H9 (cell line): ENCODE data around the gene PAH. TPM values are rescaled to one million over a fixed set of nuclear protein-coding genes. Genes with fewer than 3 reads are reported as not detected.
A peak's percentile ranks its signal among the peaks of the same experiment; 100 is the strongest.

Source experiments
- DNase-seq: peaks from one replicate; pipeline ENCODE4 v3.0.0-alpha.2; 2017
- H2AFZ ChIP-seq: one replicate; pipeline ENCODE4 v1.6.1; 2013; ENCODE audit warnings: mild to moderate bottlenecking, low read length, control low read depth, moderate library complexity
- H2AK5ac ChIP-seq: 2 replicates; pipeline ENCODE4 v1.6.1; 2013; ENCODE audit warnings: low read length, control low read depth, mixed read lengths; ENCODE audit not compliant: insufficient read length
- H2BK120ac ChIP-seq: one replicate; pipeline ENCODE4 v1.6.1; 2013; ENCODE audit warnings: low read depth, mild to moderate bottlenecking, low read length, control low read depth, inconsistent platforms; ENCODE audit not compliant: poor library complexity, severe bottlenecking
- H2BK12ac ChIP-seq: 2 replicates; pipeline ENCODE4 v1.6.1; 2013; ENCODE audit warnings: low read length, control low read depth, mixed read lengths, low read depth; ENCODE audit not compliant: insufficient read length
- H2BK15ac ChIP-seq: 2 replicates; pipeline ENCODE4 v1.6.1; 2013; ENCODE audit warnings: low read depth, low read length, control low read depth
- H2BK20ac ChIP-seq: one replicate; pipeline ENCODE4 v1.6.1; 2013; ENCODE audit warnings: low read depth, mild to moderate bottlenecking, low read length, control low read depth, inconsistent platforms; ENCODE audit not compliant: poor library complexity, severe bottlenecking
- H2BK5ac ChIP-seq: 2 replicates; pipeline ENCODE4 v1.6.1; 2013; ENCODE audit warnings: low read length, control low read depth, mixed read lengths; ENCODE audit not compliant: insufficient read length
- H3K14ac ChIP-seq: 2 replicates; pipeline ENCODE4 v1.6.1; 2013; ENCODE audit warnings: low read length, control low read depth; ENCODE audit not compliant: insufficient read depth
- H3K18ac ChIP-seq: 2 replicates; pipeline ENCODE4 v1.6.1; 2013; ENCODE audit warnings: low read depth, mild to moderate bottlenecking, mixed read lengths, low read length, control low read depth; ENCODE audit not compliant: insufficient read length
- H3K23ac ChIP-seq: 2 replicates; pipeline ENCODE4 v1.6.1; 2013; ENCODE audit warnings: low read length, control low read depth, mixed read lengths, low read depth; ENCODE audit not compliant: insufficient read length
- H3K23me2 ChIP-seq: 2 replicates; pipeline ENCODE4 v1.6.1; 2013; ENCODE audit warnings: low read depth, mild to moderate bottlenecking, mixed read lengths, low read length, control low read depth; ENCODE audit not compliant: insufficient read length, poor library complexity, severe bottlenecking
- H3K27ac ChIP-seq: 2 replicates; pipeline ENCODE4 v1.5.1; 2013; ENCODE audit warnings: low read length, control low read depth, mixed read lengths, low read depth; ENCODE audit not compliant: insufficient read length
- H3K27me3 ChIP-seq: 2 replicates; pipeline ENCODE4 v1.6.1; 2013; ENCODE audit warnings: low read length, control low read depth, inconsistent platforms; ENCODE audit not compliant: insufficient read depth
- H3K4ac ChIP-seq: 2 replicates; pipeline ENCODE4 v1.6.1; 2013; ENCODE audit warnings: low read depth, mild to moderate bottlenecking, control low read depth, inconsistent platforms, low read length, moderate library complexity
- H3K4me1 ChIP-seq: 2 replicates; pipeline ENCODE4 v1.6.1; 2013; ENCODE audit warnings: low read length, control low read depth, inconsistent platforms; ENCODE audit not compliant: insufficient read depth
- H3K4me2 ChIP-seq: 2 replicates; pipeline ENCODE4 v1.6.1; 2013; ENCODE audit warnings: low read length, control low read depth, mixed read lengths; ENCODE audit not compliant: insufficient read length, insufficient read depth
- H3K56ac ChIP-seq: 2 replicates; pipeline ENCODE4 v1.6.1; 2013; ENCODE audit warnings: low read depth, mild to moderate bottlenecking, mixed read lengths, low read length, control low read depth; ENCODE audit not compliant: insufficient read length
- H3K79me1 ChIP-seq: 2 replicates; pipeline ENCODE4 v1.6.1; 2013; ENCODE audit warnings: low read depth, mild to moderate bottlenecking, moderate library complexity, low read length, control low read depth, inconsistent platforms; ENCODE audit not compliant: insufficient read depth, poor library complexity, severe bottlenecking
- H3K79me2 ChIP-seq: 2 replicates; pipeline ENCODE4 v1.6.1; 2013; ENCODE audit warnings: low read length, control low read depth, inconsistent platforms; ENCODE audit not compliant: insufficient read depth
- H3K9ac ChIP-seq: 2 replicates; pipeline ENCODE4 v1.6.1; 2013; ENCODE audit warnings: low read length, control low read depth, mixed read lengths; ENCODE audit not compliant: insufficient read length; ENCODE audit errors: extremely low read depth
- H3K9me3 ChIP-seq: one replicate; pipeline ENCODE4 v1.6.1; 2013; ENCODE audit warnings: low read depth, low read length, inconsistent platforms; ENCODE audit not compliant: control insufficient read depth
- H3T11ph ChIP-seq: one replicate; pipeline ENCODE4 v1.6.1; 2013; ENCODE audit warnings: mild to moderate bottlenecking, low read length, control low read depth, inconsistent platforms
- H4K20me1 ChIP-seq: one replicate; pipeline ENCODE4 v1.6.1; 2013; ENCODE audit not compliant: control insufficient read depth, insufficient read length, insufficient read depth
- H4K5ac ChIP-seq: 2 replicates; pipeline ENCODE4 v1.6.1; 2013; ENCODE audit warnings: low read depth, mild to moderate bottlenecking, mixed read lengths, low read length, control low read depth; ENCODE audit not compliant: insufficient read length
- H4K8ac ChIP-seq: replicated peaks from 2 replicates; pipeline ENCODE4 v1.6.1; 2013; ENCODE audit warnings: low read length, control low read depth, mixed read lengths, low read depth; ENCODE audit not compliant: insufficient read length
- H4K91ac ChIP-seq: 2 replicates; pipeline ENCODE4 v1.6.1; 2013; ENCODE audit warnings: low read depth, mild to moderate bottlenecking, moderate library complexity, mixed read lengths, low read length, control low read depth; ENCODE audit not compliant: insufficient read length
- H3K27ac Mint-ChIP-seq, 3 experiments: 2 replicates in 2 of 3; 3 replicates in 1 of 3; pipeline ENCODE4 v1.8.0; 2020 to 2021; ENCODE audit warnings: mixed read lengths in 3 of 3, mild to moderate bottlenecking in 1 of 3, moderate library complexity in 1 of 3
- H3K27me3 Mint-ChIP-seq: 2 replicates; pipeline ENCODE4 v1.8.0; 2021; ENCODE audit warnings: low read depth, mild to moderate bottlenecking, moderate library complexity, mixed read lengths
- H3K36me3 Mint-ChIP-seq, 3 experiments: 2 replicates in 2 of 3; 3 replicates in 1 of 3; pipeline ENCODE4 v1.8.0; 2020 to 2021; ENCODE audit warnings: low read depth in 3 of 3, mixed read lengths in 3 of 3; ENCODE audit not compliant: insufficient read depth in 1 of 3
- H3K4me1 Mint-ChIP-seq, 2 experiments: 2 replicates each; pipeline ENCODE4 v1.8.0; 2020; ENCODE audit warnings: mixed read lengths in 2 of 2
- H3K4me3 Mint-ChIP-seq, 2 experiments: 2 replicates in 1 of 2; 3 replicates in 1 of 2; pipeline ENCODE4 v1.8.0; 2020 to 2021; ENCODE audit warnings: mild to moderate bottlenecking in 2 of 2, mixed read lengths in 2 of 2, moderate library complexity in 1 of 2
- H3K9me3 Mint-ChIP-seq, 2 experiments: 2 replicates in 1 of 2; 3 replicates in 1 of 2; pipeline ENCODE4 v1.8.0; 2020; ENCODE audit warnings: mild to moderate bottlenecking in 2 of 2, mixed read lengths in 2 of 2, moderate library complexity in 1 of 2
- CTCF ChIP-seq: fragments of 200-600 bp; sonication (generic); conservative IDR thresholded peaks from 3 replicates; pipeline ENCODE4 v1.8.0; 2021; ENCODE audit warnings: antibody characterized with exemption, mild to moderate bottlenecking
- WGBS: extraction: QIAGEN DNeasy Blood & Tissue Kit; methylation state at CpG from one replicate; pipeline ENCODE4 v1.1.7; 2013; ENCODE audit warnings: missing lambda C conversion rate, low lambda C conversion rate, mixed read lengths; ENCODE audit not compliant: insufficient read length; ENCODE audit errors: extremely low coverage; 5-methylcytosine and 5-hydroxymethylcytosine counted together
- total RNA-seq: library from RNA; stranded (reverse); gene quantifications from 2 replicates; pipeline ENCODE4 v1.2.1, GENCODE V29; 2021

The PAH gene
- total RNA-seq, 1 experiment from 2014 or later: 6.1 TPM

- no peak overlapping the region for H3K56ac ChIP-seq
Measured at GRCh38 chr12:102891756-102892155, 25.3 kb downstream of the PAH start.

More at GRCh38 chr12:102891756-102892155, 25.3 kb downstream of the PAH start:
- WGBS: no CpG with 5 or more reads among the region's 2 CpGs
- H2AK5ac ChIP-seq: no peak overlapping the region
- H3K79me2 ChIP-seq: no peaks in the 10 kb centered on the region
- no peaks in the 10 kb centered on the region for H3K27me3 ChIP-seq
- no peak overlapping the region for H2AFZ ChIP-seq
- H3K4me3 Mint-ChIP-seq: no peak overlapping the region
- no peak overlapping the region for H2BK5ac ChIP-seq
- no peak overlapping the region for H2BK20ac ChIP-seq
- H2BK15ac ChIP-seq: no peak overlapping the region
- H3K27me3 Mint-ChIP-seq: no peaks in the 10 kb centered on the region; the same call in 1 of the 2 replicates
- H3K14ac ChIP-seq: no peak overlapping the region; the same call in 1 of the 2 replicates
- no peak overlapping the region for H2BK12ac ChIP-seq
- H4K91ac ChIP-seq: no peak overlapping the region
- H3K23ac ChIP-seq: no peak overlapping the region
- no peaks in the 10 kb centered on the region for H3K9me3 ChIP-seq
- no peak overlapping the region for H3T11ph ChIP-seq
- peaks cover 18 to 29% of the 10 kb centered on the region in 2 experiments for H3K4me1 Mint-ChIP-seq
- H3K4me1 ChIP-seq: no peaks in the 10 kb centered on the region; the same call in 1 of the 2 replicates
- no peaks in the 10 kb centered on the region for H3K79me1 ChIP-seq
- H3K4me2 ChIP-seq: no peak overlapping the region
- no peak overlapping the region for H3K4ac ChIP-seq
- no peaks in the 10 kb centered on the region for H3K23me2 ChIP-seq
- no peak overlapping the region for H3K9ac ChIP-seq
- H3K36me3 Mint-ChIP-seq: no peaks in the 10 kb centered on the region
- H3K27ac Mint-ChIP-seq: peak overlapping the region in 1 of 3 experiments; percentile 27; a peak in 1 of 7 replicates
- H2BK120ac ChIP-seq: no peak overlapping the region
- H3K9me3 Mint-ChIP-seq: no peaks in the 10 kb centered on the region
- H4K20me1 ChIP-seq: no peaks in the 10 kb centered on the region
- DNase-seq: peak; percentile 64
- no peak overlapping the region for H4K8ac ChIP-seq
- no peak overlapping the region for H3K27ac ChIP-seq
- no peak overlapping the region for H4K5ac ChIP-seq
- H3K18ac ChIP-seq: no peak overlapping the region
- no peak for TF ChIP-seq CTCF
